Amniotic epithelial cell (primary cell): ENCODE measurements around the gene SLC9A1.

ENCODE experiments used
- DNase-seq: peaks from one replicate; pipeline ENCODE4 v3.0.0-alpha.2; 2010; ENCODE audit warnings: low read depth

Gene SLC9A1

DNA sequence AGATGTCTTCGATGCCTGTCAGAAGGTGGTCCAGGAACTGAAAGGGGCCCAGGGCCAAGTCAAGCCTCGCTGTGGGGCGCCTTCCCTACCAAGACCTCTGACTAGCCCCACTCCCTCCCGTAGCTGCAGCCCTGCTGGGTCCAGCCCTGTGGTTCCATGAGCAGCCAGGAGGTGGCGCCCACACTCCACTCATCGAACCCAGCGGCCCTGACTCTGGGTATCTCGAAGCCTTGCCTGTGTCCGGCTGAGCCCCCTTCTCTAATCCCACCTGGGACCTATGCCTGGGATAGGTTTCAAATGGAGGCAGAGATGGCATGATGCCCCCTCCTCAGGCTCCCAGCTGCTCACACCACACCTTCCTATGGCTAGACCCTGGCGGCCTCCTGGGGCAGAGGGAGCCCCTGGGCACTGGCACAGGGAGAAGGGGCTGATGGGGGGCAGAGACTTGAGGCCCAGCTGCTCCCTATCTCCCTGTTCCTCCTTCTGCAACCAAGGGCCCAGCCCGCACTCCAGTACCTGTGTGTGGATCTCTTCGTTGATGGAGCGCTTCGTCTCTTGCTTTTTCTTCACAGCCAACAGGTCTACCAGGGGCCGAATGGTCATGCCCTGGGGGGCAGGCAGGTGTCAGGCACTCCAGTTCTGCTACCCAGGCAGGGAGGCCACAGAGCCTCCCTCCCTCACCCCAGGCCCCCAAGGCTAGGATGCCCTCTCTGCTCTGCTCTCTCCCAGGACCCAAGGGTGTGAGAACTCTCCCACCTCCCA, 52.0 kb downstream of the SLC9A1 start:
- DNase-seq, result peak; percentile 31

DNA sequence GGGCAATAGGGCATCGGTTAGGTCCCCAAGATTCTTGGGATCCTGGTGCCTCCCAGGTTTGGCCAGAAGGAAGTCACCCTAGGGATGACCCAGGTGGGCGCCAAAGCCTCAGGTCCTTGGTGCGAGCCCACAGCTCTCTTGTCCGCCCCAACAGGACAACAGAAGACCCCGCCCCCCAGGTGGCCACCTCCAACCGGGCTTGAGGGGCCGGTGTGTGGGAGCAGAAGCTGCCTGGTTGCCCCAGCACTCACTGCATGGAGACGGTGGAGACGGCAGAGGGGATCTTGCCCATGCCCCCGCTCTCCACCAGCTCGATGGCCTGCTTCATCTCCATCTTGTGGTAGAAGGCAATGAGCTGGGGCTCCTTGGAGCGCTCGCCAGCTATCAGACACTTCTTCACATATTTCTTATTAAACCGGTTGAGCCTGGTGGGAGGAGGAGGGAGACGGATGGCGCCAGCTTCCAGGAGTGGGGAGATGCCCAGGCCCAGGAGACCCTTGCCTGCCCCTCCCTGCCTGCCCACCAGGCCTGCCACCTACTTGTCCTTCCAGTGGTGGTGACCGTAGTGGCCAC, 52.7 kb downstream of the SLC9A1 start:
- DNase-seq, result no peak

DNA sequence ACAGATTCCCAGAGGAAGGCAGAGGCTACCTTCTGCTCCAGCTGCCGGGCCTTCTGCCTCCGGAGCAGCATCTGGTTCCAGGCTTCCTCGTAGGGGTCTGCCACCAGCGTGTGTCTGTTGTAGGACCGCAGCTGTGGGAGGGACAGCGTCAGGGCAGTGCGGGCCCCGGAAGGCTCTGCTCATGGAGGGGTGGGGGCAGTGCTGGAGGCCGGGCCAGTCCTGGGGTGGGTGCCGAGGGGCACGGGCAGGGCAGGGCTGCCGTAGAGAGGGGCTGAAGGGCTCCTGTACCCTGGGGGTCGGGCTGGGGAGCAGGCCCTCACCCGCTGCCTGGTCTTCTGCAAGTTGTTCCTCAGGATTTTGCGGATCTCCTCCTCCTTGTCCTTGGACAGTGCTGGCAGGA, 53.2 kb downstream of the SLC9A1 start:
- no peak for DNase-seq

DNA sequence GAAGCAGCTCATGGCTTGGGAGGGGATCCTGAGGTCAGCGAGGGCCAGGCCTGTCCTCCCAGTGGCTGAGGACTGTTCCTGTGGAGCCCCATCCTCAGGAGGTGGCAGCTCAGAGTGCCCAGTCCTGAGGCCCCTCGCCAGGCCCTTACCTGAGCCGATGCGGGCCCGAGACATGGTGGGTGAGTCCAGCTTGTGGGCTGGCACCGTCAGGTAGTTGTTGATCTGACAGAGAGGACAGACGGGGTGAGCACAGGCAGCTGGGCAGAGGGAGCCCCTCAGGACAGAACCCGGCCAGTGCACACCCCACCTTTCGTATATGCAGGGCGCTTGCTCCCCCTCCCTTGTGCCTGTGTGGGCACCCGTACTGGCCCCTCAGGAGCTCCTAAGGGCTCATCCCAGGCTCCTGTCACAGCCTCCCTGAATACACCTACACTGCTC, 53.9 kb downstream of the SLC9A1 start:
- DNase-seq, result no peak

DNA sequence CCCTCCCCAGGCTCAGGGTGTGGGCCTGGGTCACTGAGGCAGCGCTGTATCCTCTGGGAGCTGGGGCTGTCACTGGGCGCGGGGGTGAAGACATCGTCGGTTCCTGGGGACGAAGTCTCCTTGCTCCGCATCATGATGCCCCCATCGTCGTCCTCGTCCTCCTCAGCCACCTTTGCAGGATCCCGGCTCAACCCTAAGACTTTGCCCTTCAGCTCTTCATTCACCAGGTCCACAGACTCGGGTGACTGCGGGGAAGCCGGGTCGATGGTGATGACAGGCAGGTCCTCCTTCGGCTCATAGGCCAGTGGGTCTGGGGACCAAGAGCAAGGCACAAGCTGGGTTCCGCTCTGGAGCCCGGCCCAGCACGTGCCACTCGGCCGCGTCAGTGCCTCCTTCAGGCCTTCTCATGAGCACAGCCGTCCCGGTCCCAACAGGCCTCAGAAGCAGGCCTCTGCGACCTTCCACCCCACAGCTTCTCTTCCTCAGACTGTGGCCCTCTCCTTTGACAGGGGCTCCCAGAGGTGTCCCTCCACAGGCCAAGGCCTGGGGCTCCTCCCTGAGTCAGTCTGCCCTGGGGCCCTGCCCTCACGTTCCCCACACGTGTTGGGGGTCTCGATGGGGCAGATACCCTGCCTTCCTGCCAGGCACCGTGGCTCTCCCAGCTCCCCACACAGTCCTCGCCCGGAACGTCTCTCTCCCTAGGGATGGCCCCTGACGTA, 54.4 kb downstream of the SLC9A1 start:
- no peak for DNase-seq

DNA sequence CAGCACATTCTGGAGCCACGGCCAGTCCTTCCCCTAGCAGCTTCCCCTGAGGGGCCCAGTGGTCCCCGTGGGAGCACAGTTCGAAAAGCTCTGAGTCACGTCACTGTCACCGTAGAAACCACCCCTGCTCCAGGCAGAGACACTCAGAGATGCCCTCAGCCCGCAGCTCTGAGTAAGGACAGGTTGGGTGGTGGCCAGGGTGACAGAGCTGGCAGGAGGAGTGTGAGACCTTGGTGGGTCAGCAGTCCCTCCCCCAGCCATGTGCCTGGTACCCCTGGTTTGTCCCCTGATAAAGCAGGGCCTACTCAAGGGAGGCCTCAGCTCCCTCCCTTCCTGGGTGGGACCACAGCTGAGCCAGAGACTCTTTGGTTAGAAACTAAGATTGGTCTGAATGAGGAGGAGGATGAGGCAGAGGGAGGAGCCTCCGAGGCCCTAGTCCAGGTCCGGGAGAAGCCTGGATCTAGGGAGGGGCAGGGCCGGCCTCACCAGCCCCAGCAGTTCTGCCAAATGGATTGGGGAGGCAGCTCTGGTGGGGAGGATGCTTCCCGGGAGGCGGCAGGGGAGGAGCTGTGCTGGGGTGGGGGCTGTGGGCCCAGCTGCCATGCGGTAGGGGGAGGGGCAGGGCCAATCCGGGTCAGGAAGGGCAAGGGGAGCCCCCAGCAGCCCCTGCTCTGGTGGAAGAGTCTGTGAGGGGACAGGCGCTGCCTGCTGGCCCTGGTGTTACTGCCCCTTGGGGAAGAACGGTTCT, 55.2 kb downstream of the SLC9A1 start:
- DNase-seq, result peak; percentile 76

DNA sequence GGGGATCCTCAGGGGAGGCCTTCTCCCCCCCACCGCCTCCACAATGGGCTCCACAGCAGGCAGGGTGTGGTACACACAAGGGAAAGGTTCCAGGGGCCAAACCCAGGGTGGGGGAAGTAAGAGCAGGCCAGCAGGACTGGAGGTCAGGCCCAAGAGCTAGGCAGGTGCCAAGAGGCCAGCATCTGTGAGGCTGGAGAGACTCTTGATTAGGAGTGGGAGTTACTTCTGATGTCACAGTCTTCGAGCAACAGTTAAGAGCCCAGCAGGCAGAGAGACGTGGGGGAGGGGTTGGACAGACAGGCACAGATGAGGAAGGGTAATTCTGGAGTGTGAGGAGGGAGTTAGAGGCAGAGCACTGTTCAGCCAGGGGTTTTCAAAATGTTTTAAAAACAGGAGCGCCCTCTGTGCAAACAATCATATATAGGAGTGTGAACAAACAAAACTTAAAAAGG, 55.8 kb downstream of the SLC9A1 start:
- DNase-seq, result peak; percentile 77

DNA sequence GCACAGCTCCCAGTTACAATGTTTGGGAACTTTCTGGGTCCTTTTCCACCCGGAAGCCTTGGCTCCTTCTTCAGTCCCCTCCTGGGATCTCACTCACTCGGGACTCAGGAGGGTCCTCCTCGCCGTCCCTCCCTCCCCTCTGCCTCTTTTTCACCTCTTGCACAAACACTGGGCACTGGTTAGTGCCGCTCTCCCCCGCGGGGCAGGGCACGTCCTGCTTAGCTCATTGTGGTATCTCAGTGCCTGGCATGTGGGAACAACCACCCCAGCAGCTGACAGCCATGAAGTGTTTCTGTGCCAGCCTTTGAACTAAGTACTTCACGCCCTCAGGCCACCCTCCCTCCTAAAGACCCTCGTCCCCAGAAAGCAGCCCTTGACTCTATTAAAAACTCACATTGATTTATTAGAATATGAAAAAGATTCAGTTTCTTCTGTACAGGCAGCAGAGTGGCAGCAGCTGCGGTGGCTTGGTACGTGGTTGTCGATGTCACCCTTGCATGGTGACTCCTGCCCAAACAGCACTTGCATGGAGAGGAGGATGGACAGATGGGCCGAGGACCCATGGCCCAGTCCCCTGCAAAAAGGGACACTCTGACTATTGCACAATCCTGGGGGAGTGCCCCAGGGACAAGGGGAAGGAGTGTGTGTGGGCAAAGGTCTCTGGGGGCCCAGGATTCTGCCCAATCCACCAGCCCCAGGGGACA, 56.3 kb downstream of the SLC9A1 start:
- no peak for DNase-seq

DNA sequence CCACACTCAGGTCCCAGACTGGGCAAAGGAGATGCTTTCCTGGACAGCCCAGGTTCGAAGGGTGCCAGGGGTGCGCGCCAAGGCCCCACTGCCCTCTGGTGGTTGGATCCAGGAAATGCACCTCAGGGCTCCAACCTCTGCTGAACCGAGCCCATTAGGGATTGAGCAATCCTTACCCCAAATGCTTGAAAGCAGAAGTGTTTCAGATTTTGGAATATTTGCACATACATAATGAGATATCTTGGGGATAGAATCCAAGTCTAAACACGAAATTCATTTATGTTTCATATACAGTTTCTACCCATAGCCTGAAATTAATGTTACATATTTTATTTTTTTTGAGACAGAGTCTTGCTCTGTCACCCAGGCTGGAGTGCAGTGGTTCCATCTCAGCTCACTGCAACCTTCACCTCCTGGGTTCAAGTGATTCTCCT, 57.4 kb downstream of the SLC9A1 start:
- DNase-seq, result peak; percentile 61

DNA sequence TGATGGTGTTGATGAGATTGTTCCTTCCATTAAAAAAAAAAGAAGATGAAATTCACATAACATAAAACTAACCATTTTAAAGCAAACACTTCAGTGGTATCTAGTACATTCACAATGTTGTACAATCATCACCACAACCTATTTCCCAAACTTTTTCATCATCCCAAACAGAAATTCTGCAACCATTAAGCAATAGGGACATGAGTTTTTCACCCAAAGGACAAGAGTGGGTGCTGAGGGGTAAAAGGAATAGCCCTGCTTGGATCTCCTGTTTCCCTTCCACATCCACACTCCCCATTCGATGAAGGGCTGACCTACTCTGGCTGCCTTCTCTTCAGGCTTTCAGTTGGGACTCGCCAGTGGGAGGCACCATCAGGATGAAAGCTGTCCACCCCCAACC, 59.3 kb downstream of the SLC9A1 start:
- DNase-seq, result no peak

DNA sequence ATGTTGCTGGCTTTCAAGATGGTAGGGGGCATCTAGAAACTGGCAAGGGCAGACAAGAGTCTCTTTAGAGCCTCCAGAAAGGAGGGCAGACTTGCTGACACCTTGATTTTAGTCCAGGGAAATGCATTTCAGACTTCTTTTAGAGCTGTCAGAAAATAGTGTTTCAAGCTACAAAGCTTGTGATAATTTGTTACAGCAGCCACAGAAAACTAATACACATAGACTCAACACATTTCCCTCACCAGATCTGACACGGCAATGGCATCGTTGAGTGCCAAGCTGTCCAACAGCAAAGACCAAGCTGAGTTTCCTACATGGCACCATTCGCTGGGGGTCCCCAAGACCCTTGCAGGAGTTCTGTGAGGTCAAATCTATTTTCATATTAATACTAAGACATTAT, 62.0 kb downstream of the SLC9A1 start:
- no peak for DNase-seq

DNA sequence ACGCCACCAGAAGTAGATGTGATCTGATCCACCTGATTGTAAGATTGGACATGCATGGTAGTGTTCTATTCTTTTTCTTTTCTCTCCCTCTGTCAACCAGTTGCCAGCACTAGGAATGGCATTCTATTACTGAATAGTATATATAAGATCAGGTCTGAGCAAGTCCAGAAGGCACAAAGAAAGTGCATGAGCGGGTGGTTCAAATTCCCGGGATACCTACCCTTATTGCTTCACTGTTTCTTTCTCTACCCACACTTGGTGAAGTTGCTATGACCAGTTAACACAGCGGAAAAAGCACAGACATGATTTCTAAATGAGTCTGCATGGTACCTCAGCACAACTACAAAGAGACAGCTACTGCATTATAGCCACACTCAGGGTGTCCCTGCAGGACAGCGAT, 64.0 kb downstream of the SLC9A1 start:
- no peak for DNase-seq

DNA sequence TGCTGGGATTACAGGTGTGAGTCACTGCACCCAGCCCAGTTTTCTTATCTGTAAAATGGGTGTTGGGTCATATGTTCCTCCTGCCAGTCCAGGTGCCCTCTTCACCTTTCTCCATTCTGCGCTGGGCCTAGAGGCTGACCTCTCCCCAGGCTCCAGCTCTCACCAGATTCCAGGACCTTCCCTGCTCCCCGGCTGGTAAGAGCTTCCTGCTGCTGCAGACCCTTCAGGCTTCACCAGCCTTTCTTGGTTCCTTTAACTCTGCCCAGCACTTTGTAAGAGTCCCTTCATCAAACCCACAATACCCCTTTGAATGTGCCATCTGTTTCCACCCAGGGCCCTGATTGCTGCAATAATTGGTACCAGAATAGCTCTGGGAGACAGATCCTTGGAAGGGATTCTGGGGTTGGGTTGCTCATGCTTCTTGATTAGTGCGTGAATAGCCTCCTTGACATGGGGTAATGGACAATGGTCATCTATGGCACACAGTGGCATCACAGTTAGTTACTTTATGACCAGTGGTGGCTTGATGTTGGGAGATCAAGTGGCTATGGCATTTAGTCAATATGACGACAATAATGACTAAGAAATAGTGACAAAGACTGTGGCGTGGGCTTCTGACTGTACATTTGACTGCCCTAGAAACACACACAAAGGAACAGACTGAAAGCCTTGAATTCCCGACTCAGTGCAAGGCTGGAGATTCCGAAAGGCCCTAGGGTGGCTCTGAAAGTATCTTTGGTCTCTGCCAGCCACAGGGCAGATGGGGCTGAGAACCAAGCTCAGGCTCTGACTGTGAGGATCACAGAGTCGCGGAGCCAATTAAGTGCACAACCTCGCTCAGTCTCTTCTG, 67.3 kb downstream of the SLC9A1 start:
- no peak for DNase-seq

DNA sequence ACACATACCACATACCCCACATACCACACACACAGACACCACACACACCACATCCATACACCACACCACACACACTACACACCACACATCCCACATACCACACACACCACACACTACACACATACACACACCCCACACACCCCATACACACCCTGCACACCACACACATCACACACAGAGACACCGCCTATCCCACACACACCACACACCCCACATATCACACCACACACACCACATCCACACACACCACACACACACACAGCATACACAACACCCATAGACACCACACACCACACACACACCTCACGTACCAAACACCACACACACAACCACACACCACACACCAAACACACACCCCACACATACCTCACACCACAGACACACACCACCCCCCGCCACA, 68.3 kb downstream of the SLC9A1 start:
- no peak for DNase-seq

DNA sequence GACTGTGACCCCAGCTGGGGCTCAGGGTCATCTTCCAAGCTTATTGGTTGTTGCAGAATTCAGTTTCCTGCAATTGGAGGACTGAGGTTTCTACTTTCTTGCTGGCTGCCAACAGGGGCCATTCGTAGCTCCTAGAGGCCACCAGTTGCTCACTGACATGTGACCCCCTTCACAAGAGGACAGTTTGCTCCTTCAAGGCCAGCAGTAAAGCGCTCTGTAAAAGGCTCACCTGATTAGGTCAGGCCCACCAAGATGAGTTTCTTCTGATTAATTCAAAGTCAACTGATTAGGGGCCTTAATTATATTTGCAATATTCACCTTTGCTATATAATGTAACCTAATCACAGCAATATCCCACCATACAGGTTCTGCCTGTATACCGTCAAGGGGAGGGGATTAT, 68.9 kb downstream of the SLC9A1 start:
- DNase-seq, result no peak

DNA sequence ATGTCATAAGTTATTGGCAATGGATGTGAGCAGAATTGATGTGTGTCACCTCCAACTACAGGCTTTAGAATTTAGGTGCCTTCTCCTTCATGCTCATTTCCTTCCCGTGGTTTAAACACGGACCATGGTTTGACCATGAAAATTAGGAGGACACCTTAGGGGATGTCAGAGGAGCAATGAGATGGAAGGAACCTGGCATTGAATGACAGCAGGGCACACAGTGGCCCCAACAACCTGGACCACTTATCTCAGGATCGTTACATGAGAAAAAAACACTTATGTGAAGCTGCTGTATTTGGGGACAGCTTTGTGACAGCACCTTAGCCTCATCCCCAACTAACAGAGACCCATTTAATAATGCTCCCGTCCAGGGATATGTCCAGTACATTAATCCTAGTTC, 70.8 kb downstream of the SLC9A1 start:
- DNase-seq, result no peak

DNA sequence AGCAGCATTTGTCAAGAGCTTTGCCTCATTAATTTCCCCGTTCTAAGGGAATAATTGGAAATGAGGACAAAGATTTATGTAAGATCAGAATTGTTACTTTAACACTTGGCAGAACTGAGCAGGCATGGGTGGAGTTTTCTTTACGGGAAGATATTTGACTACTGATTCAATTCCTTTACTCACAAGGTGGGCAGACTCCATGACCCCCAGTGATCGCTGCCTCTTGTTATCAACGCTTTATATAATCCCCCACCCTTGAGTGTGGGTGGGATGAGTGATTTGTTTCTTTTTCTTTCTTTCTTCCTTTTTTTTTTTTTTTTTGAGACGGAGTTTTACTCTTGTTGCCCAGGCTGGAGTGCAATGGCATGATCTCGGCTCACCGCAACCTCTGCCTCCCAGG, 77.0 kb downstream of the SLC9A1 start:
- DNase-seq, result no peak

DNA sequence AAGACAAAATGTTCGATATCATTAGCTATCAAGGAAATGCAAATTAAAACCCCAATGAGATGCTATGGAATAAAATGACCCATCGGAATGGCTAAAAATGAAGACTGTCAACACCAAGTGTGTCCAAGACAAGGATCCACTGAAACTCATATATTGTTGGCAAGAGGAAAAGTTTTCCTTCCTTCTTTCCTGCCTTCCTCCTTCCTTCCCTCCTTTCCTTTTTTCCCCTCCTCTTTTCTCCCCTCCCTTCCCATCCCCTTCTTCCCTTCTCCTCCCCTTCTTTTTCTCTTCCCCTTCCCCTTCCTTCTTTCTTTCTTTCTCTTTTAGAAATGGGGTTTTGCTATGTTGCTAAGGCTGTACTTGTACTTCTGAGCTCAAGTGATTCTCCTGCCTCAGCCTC, 78.1 kb downstream of the SLC9A1 start:
- DNase-seq, result no peak

DNA sequence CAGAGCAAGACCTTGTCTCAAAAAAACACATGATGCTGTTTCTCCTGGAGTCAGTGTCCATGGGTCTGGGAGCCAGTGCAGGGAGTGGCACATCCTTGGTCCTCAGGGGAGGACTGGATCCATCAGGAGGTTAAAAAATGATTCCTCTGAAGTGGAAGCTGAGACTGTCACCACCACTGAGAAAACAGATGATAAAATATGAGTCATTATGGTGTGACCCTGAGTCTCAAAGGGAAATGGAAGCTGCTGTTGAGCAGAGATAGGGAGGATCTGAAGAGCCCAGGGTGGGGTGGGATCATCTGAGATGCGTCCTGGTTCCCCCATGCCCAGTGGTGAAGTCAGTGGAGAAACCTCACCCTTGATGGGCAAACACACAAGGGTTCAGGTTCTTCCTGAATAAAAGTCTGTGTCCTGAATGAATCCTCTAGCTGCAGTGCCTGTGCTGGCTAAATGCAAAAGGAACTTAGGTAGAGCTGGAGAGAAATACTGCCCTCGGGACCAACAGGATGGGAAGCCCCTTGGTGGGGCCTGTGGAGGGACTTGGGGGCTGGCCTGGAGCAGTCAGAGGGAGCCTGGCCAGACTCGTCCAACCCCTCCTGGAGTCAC, 80.6 kb downstream of the SLC9A1 start:
- peak; percentile 10 for DNase-seq

DNA sequence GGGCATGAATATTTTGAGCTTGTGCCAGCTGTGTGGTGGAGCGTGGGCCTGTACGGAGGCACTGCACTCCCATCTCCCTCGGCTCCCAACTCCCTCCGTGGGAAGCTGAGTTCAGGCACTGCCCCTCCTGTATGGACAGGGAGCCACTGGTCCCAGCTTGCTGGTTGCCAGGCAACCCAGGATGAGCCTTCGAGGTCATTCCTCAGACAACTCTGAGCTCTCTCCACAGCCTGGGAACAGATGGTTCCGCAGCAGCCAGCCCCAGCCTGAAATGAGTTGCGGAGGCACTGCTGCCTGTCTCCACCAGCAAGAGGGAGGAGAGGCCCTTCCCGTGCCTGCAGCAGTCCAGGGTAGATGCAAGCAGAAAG, 83.9 kb downstream of the SLC9A1 start:
- peak; percentile 70 for DNase-seq
